WTC11 (cell line): Measurements from ENCODE around the gene HS3ST1. TPM values are rescaled to one million over a fixed set of nuclear protein-coding genes. Genes with fewer than 3 reads are reported as not detected.

Experiments
- ATAC-seq: fragments of 200-7000 bp; cut with Tn5 transposase; 2 replicates; pipeline ENCODE4 v1.10.0; 2021; ENCODE audit warnings: mild to moderate bottlenecking, moderate library complexity
- CTCF ChIA-PET: fragments of 300-600 bp; sonication (Branson Sonifier 250); formaldehyde crosslinking; loops from one replicate; lab custom pipeline; 2021; ENCODE audit warnings: antibody characterized with exemption; lab: Charles Lee
- POLR2A ChIA-PET: fragments of 350-600 bp; sonication (Branson Sonifier 250); formaldehyde crosslinking; loops from one replicate; lab custom pipeline; 2021; ENCODE audit warnings: antibody characterized with exemption; lab: Charles Lee
- DNase-seq: peaks from one replicate; pipeline ENCODE4 v3.0.0; 2021; ENCODE audit warnings: low spot score
- H3K27ac Mint-ChIP-seq: 2 replicates; pipeline ENCODE4 v1.8.0; 2021; ENCODE audit warnings: mixed read lengths
- H3K27me3 Mint-ChIP-seq: 2 replicates; pipeline ENCODE4 v1.8.0; 2021; ENCODE audit warnings: low read depth, mild to moderate bottlenecking, moderate library complexity, mixed read lengths
- H3K36me3 Mint-ChIP-seq: 2 replicates; pipeline ENCODE4 v1.8.0; 2021; ENCODE audit warnings: mixed read lengths
- H3K4me1 Mint-ChIP-seq: 2 replicates; pipeline ENCODE4 v1.8.0; 2022; ENCODE audit warnings: mixed read lengths
- H3K4me3 Mint-ChIP-seq: 2 replicates; pipeline ENCODE4 v1.8.0; 2021; ENCODE audit warnings: mild to moderate bottlenecking, moderate library complexity, mixed read lengths
- H3K9me3 Mint-ChIP-seq: 2 replicates; pipeline ENCODE4 v1.8.0; 2021; ENCODE audit warnings: mixed read lengths
- ATF6 ChIP-seq: sonication (generic); formaldehyde crosslinking; IDR thresholded peaks from 2 replicates; pipeline ENCODE4 v1.8.1; 2023; ENCODE audit warnings: mild to moderate bottlenecking, missing genetic modification reagents
- CBFB ChIP-seq: sonication (generic); formaldehyde crosslinking; IDR thresholded peaks from 2 replicates; pipeline ENCODE4 v1.8.1; 2022; ENCODE audit warnings: mild to moderate bottlenecking, low read depth, missing genetic modification reagents
- CREM ChIP-seq: sonication (generic); formaldehyde crosslinking; IDR thresholded peaks from 2 replicates; pipeline ENCODE4 v1.8.1; 2022; ENCODE audit warnings: mild to moderate bottlenecking, missing genetic modification reagents, moderate library complexity
- E2F1 ChIP-seq: sonication (generic); formaldehyde crosslinking; IDR thresholded peaks from 2 replicates; pipeline ENCODE4 v1.8.0; 2022; ENCODE audit warnings: mild to moderate bottlenecking, missing genetic modification reagents
- ELF4 ChIP-seq: sonication (generic); formaldehyde crosslinking; IDR thresholded peaks from 2 replicates; pipeline ENCODE4 v1.8.1; 2022; ENCODE audit warnings: low read depth, mild to moderate bottlenecking, moderate library complexity, missing genetic modification reagents
- ESRRA ChIP-seq: sonication (generic); formaldehyde crosslinking; IDR thresholded peaks from 2 replicates; pipeline ENCODE4 v1.8.1; 2022; ENCODE audit warnings: mild to moderate bottlenecking, missing genetic modification reagents, borderline replicate concordance
- FOXK1 ChIP-seq: sonication (generic); formaldehyde crosslinking; IDR thresholded peaks from 2 replicates; pipeline ENCODE4 v1.8.0; 2022; ENCODE audit warnings: mild to moderate bottlenecking, moderate library complexity, missing genetic modification reagents
- GRHL2 ChIP-seq: fragments of 250-450 bp; sonication (Bioruptor Pico); IDR thresholded peaks from 2 replicates; pipeline ENCODE4 v1.8.0; 2022; ENCODE audit warnings: mild to moderate bottlenecking, moderate library complexity; ENCODE audit not compliant: insufficient replicate concordance, severe bottlenecking
- GTF2I ChIP-seq: fragments of 250-450 bp; sonication (Bioruptor Pico); conservative IDR thresholded peaks from 2 replicates; pipeline ENCODE4 v1.4.0; 2021; ENCODE audit warnings: mild to moderate bottlenecking
- JAZF1 ChIP-seq: fragments of 250-450 bp; sonication (Bioruptor Pico); IDR thresholded peaks from 2 replicates; pipeline ENCODE4 v1.9.0; 2021; ENCODE audit warnings: moderate library complexity, mild to moderate bottlenecking, inconsistent platforms
- MAX ChIP-seq: sonication (generic); formaldehyde crosslinking; IDR thresholded peaks from 2 replicates; pipeline ENCODE4 v1.8.0; 2022; ENCODE audit warnings: mild to moderate bottlenecking, missing genetic modification reagents
- NR1H2 ChIP-seq: sonication (generic); formaldehyde crosslinking; IDR thresholded peaks from 2 replicates; pipeline ENCODE4 v1.9.0; 2021; ENCODE audit warnings: mild to moderate bottlenecking, moderate library complexity, missing genetic modification reagents
- NR2C2 ChIP-seq: sonication (generic); formaldehyde crosslinking; IDR thresholded peaks from 2 replicates; pipeline ENCODE4 v1.8.0; 2022; ENCODE audit warnings: mild to moderate bottlenecking, missing genetic modification reagents
- PRDM15 ChIP-seq: sonication (generic); formaldehyde crosslinking; IDR thresholded peaks from 2 replicates; pipeline ENCODE4 v1.8.0; 2022; ENCODE audit warnings: missing genetic modification reagents
- ZBTB21 ChIP-seq: sonication (generic); formaldehyde crosslinking; IDR thresholded peaks from 2 replicates; pipeline ENCODE4 v1.8.1; 2023; ENCODE audit warnings: mild to moderate bottlenecking, missing genetic modification reagents, borderline replicate concordance
- ZNF219 ChIP-seq: sonication (generic); formaldehyde crosslinking; IDR thresholded peaks from 2 replicates; pipeline ENCODE4 v1.8.0; 2023; ENCODE audit warnings: missing genetic modification reagents, mild to moderate bottlenecking, borderline replicate concordance
- ZNF263 ChIP-seq: sonication (generic); formaldehyde crosslinking; IDR thresholded peaks from 2 replicates; pipeline ENCODE4 v1.8.1; 2022; ENCODE audit warnings: low read depth, mild to moderate bottlenecking, moderate library complexity, missing genetic modification reagents
- ZNF396 ChIP-seq: fragments of 250-450 bp; sonication (Bioruptor Pico); IDR thresholded peaks from 2 replicates; pipeline ENCODE4 v1.8.0; 2021; ENCODE audit warnings: mild to moderate bottlenecking, moderate library complexity, borderline replicate concordance
- total RNA-seq: library from RNA; stranded (reverse); gene quantifications from 3 replicates; pipeline ENCODE4 v1.2.3, GENCODE V29; 2021
- TF ChIP-seq, protein P1 (sequence below): fragments of 250-450 bp; sonication (Bioruptor Pico); IDR thresholded peaks from 2 replicates; pipeline ENCODE4 v1.9.0; 2021; ENCODE audit warnings: mild to moderate bottlenecking
- TF ChIP-seq, protein P2 (sequence below): sonication (generic); formaldehyde crosslinking; IDR thresholded peaks from 2 replicates; pipeline ENCODE4 v1.8.1; 2022; ENCODE audit warnings: low read depth, missing genetic modification reagents, borderline replicate concordance
- TF ChIP-seq, protein P3 (sequence below): fragments of 200-600 bp; IDR thresholded peaks from 2 replicates; pipeline ENCODE4 v1.8.0; 2022; ENCODE audit warnings: antibody characterized with exemption

The HS3ST1 gene
- total RNA-seq, 1 experiment from 2014 or later: 0.52 TPM

- ChIA-PET POLR2A (no interaction called here), CTCF (no interaction called here)
- no peak for DNase-seq
- Mint-ChIP-seq H3K4me3 (no peak overlapping the region), H3K27ac (no peak overlapping the region), H3K9me3 (peaks cover 68% of the 10 kb centered on the region), H3K36me3 (peaks cover 54% of the 10 kb centered on the region), H3K4me1 (peaks cover 30% of the 10 kb centered on the region), H3K27me3 (peaks cover 6% of the 10 kb centered on the region; the same call in 1 of the 2 replicates)
- ATAC-seq: no peak
- no peak for TF ChIP-seq ZBTB21 (CRISPR knock-in tag)
- TF ChIP-seq, protein P1, sequence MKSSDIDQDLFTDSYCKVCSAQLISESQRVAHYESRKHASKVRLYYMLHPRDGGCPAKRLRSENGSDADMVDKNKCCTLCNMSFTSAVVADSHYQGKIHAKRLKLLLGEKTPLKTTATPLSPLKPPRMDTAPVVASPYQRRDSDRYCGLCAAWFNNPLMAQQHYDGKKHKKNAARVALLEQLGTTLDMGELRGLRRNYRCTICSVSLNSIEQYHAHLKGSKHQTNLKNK (CRISPR knock-in tag): no peak
- TF ChIP-seq, protein P2, sequence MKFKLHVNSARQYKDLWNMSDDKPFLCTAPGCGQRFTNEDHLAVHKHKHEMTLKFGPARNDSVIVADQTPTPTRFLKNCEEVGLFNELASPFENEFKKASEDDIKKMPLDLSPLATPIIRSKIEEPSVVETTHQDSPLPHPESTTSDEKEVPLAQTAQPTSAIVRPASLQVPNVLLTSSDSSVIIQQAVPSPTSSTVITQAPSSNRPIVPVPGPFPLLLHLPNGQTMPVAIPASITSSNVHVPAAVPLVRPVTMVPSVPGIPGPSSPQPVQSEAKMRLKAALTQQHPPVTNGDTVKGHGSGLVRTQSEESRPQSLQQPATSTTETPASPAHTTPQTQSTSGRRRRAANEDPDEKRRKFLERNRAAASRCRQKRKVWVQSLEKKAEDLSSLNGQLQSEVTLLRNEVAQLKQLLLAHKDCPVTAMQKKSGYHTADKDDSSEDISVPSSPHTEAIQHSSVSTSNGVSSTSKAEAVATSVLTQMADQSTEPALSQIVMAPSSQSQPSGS: no peak
- TF ChIP-seq ATF6: no peak
- TF ChIP-seq NR1H2 (CRISPR knock-in tag): no peak
- TF ChIP-seq JAZF1: no peak
- TF ChIP-seq GTF2I (CRISPR knock-in tag): no peak
- no peak for TF ChIP-seq E2F1 (CRISPR knock-in tag)
- no peak for TF ChIP-seq GRHL2 (CRISPR knock-in tag)
- TF ChIP-seq ESRRA (CRISPR knock-in tag): no peak
- no peak for TF ChIP-seq NR2C2 (CRISPR knock-in tag)
- TF ChIP-seq ZNF263 (CRISPR knock-in tag): no peak
- no peak for TF ChIP-seq CBFB (CRISPR knock-in tag)
- no peak for TF ChIP-seq ZNF396 (CRISPR knock-in tag)
- no peak for TF ChIP-seq ZNF219 (CRISPR knock-in tag)
- TF ChIP-seq, protein P3, sequence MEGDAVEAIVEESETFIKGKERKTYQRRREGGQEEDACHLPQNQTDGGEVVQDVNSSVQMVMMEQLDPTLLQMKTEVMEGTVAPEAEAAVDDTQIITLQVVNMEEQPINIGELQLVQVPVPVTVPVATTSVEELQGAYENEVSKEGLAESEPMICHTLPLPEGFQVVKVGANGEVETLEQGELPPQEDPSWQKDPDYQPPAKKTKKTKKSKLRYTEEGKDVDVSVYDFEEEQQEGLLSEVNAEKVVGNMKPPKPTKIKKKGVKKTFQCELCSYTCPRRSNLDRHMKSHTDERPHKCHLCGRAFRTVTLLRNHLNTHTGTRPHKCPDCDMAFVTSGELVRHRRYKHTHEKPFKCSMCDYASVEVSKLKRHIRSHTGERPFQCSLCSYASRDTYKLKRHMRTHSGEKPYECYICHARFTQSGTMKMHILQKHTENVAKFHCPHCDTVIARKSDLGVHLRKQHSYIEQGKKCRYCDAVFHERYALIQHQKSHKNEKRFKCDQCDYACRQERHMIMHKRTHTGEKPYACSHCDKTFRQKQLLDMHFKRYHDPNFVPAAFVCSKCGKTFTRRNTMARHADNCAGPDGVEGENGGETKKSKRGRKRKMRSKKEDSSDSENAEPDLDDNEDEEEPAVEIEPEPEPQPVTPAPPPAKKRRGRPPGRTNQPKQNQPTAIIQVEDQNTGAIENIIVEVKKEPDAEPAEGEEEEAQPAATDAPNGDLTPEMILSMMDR: no peak
These were observed 43.8 kb upstream of the HS3ST1 start for GRCh38 chr4:11472535-11472934.

DNA sequence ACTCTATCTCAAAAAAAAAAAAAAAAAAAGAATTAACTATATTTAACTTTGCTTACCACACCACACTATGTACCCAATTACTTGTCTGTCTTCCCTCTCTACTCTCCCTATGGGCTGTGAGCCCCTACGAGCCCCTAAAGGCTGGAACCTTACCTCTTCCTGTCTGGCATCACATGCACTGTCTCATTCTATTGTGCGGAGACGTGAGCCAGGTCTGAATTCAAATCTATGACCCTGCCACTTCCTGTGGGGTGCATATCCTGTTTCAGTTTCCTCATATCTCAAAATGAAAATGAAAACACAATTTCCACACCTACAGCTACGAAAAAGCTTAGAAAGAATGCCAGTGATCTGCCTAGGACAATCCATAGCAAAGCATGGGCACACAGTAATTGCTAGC, 42.9 kb upstream of the HS3ST1 start:
- ATAC-seq (no peak), DNase-seq (no peak)
- H3K4me3 Mint-ChIP-seq: no peak overlapping the region
- H3K4me1 Mint-ChIP-seq: peaks cover 30% of the 10 kb centered on the region
- peaks cover 64% of the 10 kb centered on the region for H3K9me3 Mint-ChIP-seq
- H3K27ac Mint-ChIP-seq: no peak overlapping the region
- peaks cover 49% of the 10 kb centered on the region for H3K36me3 Mint-ChIP-seq
- POLR2A ChIA-PET: no interaction called here
- peaks cover 6% of the 10 kb centered on the region; the same call in 1 of the 2 replicates for H3K27me3 Mint-ChIP-seq
- CTCF ChIA-PET: no interaction called here
- TF ChIP-seq MAX (CRISPR knock-in tag) (no peak), GRHL2 (CRISPR knock-in tag) (no peak), E2F1 (CRISPR knock-in tag) (no peak), FOXK1 (CRISPR knock-in tag) (no peak), CREM (CRISPR knock-in tag) (no peak), NR2C2 (CRISPR knock-in tag) (no peak), PRDM15 (no peak), ELF4 (CRISPR knock-in tag) (no peak), JAZF1 (no peak)
- TF ChIP-seq, protein P2: no peak
